ENCODE data around the gene VPS26C.

Gene VPS26C

DNA sequence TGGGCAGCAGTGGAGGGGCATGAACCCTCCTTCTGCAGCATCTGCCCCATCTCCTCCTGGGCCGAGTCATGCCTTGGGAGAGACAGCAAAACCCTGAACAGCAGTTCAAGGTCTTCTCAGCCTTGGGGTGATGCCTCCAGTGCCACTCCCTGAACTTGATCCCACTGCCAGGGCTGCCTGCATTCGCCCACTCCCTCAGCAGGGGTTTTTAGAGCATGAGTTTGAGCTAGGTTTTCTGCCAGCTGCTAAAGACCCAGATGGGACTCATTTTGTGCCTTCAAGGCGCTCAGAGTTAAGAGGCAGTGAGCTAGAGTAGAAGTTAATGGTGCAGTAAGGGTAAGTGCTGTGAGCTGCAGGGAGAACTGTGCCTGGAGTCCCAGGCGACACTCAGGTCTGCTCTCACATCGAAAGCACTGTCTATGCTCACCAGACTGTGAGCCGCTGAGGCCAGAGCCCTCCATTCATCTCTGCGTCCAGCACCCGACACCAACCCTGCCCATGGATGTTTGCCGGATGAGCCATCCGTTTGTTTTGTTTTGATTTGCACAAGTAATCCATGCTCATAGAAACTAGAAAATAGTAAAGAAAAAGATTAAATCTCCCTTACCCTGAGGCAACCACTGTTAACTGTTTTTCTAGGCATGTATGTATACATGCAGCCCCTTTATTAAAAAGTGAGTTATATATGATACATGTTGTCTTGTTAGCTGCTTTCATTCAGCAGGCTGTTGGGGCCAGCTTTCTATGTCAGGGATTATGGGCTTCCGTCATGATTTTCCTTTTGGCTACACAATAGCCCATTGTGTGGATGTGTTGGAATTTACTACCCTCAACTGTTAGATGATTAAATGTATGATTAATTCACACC lies 67.8 kb downstream of the VPS26C start:
- H3K9ac ChIP-seq (ENCODE audit: low read depth, low read length, poor library complexity, severe bottlenecking): no peak overlapping the region
- TF ChIP-seq, protein P1, sequence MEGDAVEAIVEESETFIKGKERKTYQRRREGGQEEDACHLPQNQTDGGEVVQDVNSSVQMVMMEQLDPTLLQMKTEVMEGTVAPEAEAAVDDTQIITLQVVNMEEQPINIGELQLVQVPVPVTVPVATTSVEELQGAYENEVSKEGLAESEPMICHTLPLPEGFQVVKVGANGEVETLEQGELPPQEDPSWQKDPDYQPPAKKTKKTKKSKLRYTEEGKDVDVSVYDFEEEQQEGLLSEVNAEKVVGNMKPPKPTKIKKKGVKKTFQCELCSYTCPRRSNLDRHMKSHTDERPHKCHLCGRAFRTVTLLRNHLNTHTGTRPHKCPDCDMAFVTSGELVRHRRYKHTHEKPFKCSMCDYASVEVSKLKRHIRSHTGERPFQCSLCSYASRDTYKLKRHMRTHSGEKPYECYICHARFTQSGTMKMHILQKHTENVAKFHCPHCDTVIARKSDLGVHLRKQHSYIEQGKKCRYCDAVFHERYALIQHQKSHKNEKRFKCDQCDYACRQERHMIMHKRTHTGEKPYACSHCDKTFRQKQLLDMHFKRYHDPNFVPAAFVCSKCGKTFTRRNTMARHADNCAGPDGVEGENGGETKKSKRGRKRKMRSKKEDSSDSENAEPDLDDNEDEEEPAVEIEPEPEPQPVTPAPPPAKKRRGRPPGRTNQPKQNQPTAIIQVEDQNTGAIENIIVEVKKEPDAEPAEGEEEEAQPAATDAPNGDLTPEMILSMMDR (conservative IDR thresholded peaks at IDR 0.05; ENCODE audit: low read length): no peak
- TF ChIP-seq EZH2phosphoT487 (IDR thresholded peaks at IDR 0.05; ENCODE audit: borderline replicate concordance): no peak
- no peak overlapping the region for H2AFZ ChIP-seq (ENCODE audit: low read length)
- H3F3A ChIP-seq (ENCODE audit: low read depth): no peaks in the 10 kb centered on the region
- H3K9me2 ChIP-seq (replicated peaks; ENCODE audit: low read depth, low read length): no peaks in the 10 kb centered on the region
- no peaks in the 10 kb centered on the region for H3K4me1 ChIP-seq (ENCODE audit: insufficient read depth, low read length, poor library complexity, severe bottlenecking)
- H3K4me2 ChIP-seq (ENCODE audit: low read depth, low read length, poor library complexity, severe bottlenecking): no peak overlapping the region
- no peaks in the 10 kb centered on the region for H4K20me1 ChIP-seq (ENCODE audit: insufficient read depth, low read length, poor library complexity, severe bottlenecking)
- H3K36me3 ChIP-seq (ENCODE audit: insufficient read depth, low read length): peaks cover 81% of the 10 kb centered on the region; the same call in 1 of the 2 replicates
- H3K79me2 ChIP-seq (ENCODE audit: insufficient read depth, low read length): no peaks in the 10 kb centered on the region
- H3K27me3 ChIP-seq (ENCODE audit: insufficient read depth, low read length, poor library complexity, severe bottlenecking): no peaks in the 10 kb centered on the region
- H3K4me3 ChIP-seq (ENCODE audit: low read length, poor library complexity, severe bottlenecking): no peak overlapping the region
- H3K9me3 ChIP-seq (ENCODE audit: insufficient read depth, low read depth, low read length): no peaks in the 10 kb centered on the region

DNA sequence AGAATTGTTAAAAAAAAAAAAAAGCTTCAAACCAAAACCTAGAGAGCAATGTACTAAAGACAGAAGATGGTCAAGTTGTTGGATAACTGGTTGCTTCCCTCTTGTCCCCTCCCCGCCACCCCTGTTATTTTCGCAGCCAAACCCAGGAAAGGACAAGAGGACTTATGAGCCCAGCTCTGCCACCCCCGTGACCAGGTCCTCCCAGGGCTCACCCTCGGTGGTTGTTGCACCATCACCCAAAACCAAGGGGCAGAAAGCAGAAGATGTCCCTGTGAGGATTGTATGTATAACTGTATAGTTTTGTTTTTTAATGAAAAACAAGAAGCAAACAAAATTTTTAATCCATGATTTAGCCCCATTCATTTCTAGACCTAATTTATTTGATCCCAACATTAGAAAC lies 69.4 kb downstream of the VPS26C start:
- Histone ChIP-seq H3K4me3 (ENCODE audit: low read length, poor library complexity, severe bottlenecking) (no peak overlapping the region), H4K20me1 (ENCODE audit: insufficient read depth, low read length, poor library complexity, severe bottlenecking) (no peaks in the 10 kb centered on the region), H3F3A (ENCODE audit: low read depth) (no peaks in the 10 kb centered on the region), H3K79me2 (ENCODE audit: insufficient read depth, low read length) (no peaks in the 10 kb centered on the region), H3K9me3 (ENCODE audit: insufficient read depth, low read depth, low read length) (no peaks in the 10 kb centered on the region), H3K4me2 (ENCODE audit: low read depth, low read length, poor library complexity, severe bottlenecking) (no peak overlapping the region), H3K27me3 (ENCODE audit: insufficient read depth, low read length, poor library complexity, severe bottlenecking) (no peaks in the 10 kb centered on the region), H3K9me2 (replicated peaks; ENCODE audit: low read depth, low read length) (no peaks in the 10 kb centered on the region), H2AFZ (ENCODE audit: low read length) (no peak overlapping the region), H3K36me3 (ENCODE audit: insufficient read depth, low read length) (peaks cover 90% of the 10 kb centered on the region; the same call in 1 of the 2 replicates), H3K9ac (ENCODE audit: low read depth, low read length, poor library complexity, severe bottlenecking) (no peak overlapping the region), H3K4me1 (ENCODE audit: insufficient read depth, low read length, poor library complexity, severe bottlenecking) (no peaks in the 10 kb centered on the region)
- TF ChIP-seq, protein P1 (conservative IDR thresholded peaks at IDR 0.05; ENCODE audit: low read length): no peak
- TF ChIP-seq EZH2phosphoT487 (IDR thresholded peaks at IDR 0.05; ENCODE audit: borderline replicate concordance): no peak

DNA sequence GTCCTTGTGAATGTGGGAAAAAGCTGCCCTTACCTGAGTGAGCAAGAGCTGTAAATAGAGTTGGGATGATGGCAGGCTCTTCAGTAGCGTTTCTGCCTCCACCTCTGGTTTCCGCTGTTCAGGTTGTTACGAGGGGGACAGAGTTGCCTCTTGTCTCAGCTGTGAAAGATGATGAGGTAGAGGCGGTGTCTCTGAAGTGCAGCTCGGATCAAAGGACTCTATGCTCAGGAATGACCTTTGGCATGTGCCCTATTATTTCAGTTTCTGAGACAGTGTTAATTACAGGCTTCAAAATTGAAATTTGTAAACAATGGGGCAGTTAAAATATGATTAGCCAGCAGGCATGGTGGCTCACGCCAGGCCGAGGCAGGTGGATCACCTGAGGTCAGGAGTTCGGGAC lies 70.3 kb downstream of the VPS26C start:
- Histone ChIP-seq H3K9me3 (ENCODE audit: insufficient read depth, low read depth, low read length) (no peaks in the 10 kb centered on the region), H3F3A (ENCODE audit: low read depth) (no peaks in the 10 kb centered on the region), H3K9ac (ENCODE audit: low read depth, low read length, poor library complexity, severe bottlenecking) (no peak overlapping the region), H3K9me2 (replicated peaks; ENCODE audit: low read depth, low read length) (no peaks in the 10 kb centered on the region), H3K36me3 (ENCODE audit: insufficient read depth, low read length) (peaks cover 90% of the 10 kb centered on the region; the same call in 1 of the 2 replicates), H4K20me1 (ENCODE audit: insufficient read depth, low read length, poor library complexity, severe bottlenecking) (no peaks in the 10 kb centered on the region), H3K4me2 (ENCODE audit: low read depth, low read length, poor library complexity, severe bottlenecking) (no peak overlapping the region), H3K4me1 (ENCODE audit: insufficient read depth, low read length, poor library complexity, severe bottlenecking) (no peaks in the 10 kb centered on the region), H3K79me2 (ENCODE audit: insufficient read depth, low read length) (no peaks in the 10 kb centered on the region), H3K4me3 (ENCODE audit: low read length, poor library complexity, severe bottlenecking) (no peak overlapping the region), H3K27me3 (ENCODE audit: insufficient read depth, low read length, poor library complexity, severe bottlenecking) (no peaks in the 10 kb centered on the region), H2AFZ (ENCODE audit: low read length) (no peak overlapping the region)
- TF ChIP-seq, protein P1 (conservative IDR thresholded peaks at IDR 0.05; ENCODE audit: low read length): no peak
- no peak for TF ChIP-seq EZH2phosphoT487 (IDR thresholded peaks at IDR 0.05; ENCODE audit: borderline replicate concordance)
